MM.1S (cell line): Measurements from ENCODE around the gene AGTR1.

Source experiments
- DNase-seq: peaks from one replicate; pipeline ENCODE4 v3.0.0-alpha.2; 2015
- H2AFZ ChIP-seq: fragments of 300-600 bp; sonication (generic); 2 replicates; pipeline ENCODE4 v1.6.0; 2016; ENCODE audit warnings: antibody characterized with exemption, low read length
- H3F3A ChIP-seq: fragments of 300-600 bp; sonication (generic); 2 replicates; pipeline ENCODE4 v1.6.1; 2016; ENCODE audit warnings: mild to moderate bottlenecking, antibody characterized with exemption, low read length, moderate library complexity, mixed read lengths; ENCODE audit not compliant: insufficient read depth
- H3K27ac ChIP-seq: fragments of 300-600 bp; sonication (generic); 2 replicates; pipeline ENCODE4 v1.5.1; 2016; ENCODE audit warnings: mild to moderate bottlenecking, low read length
- H3K27me3 ChIP-seq: fragments of 300-600 bp; sonication (generic); replicated peaks from 2 replicates; pipeline ENCODE4 v1.6.0; 2016; ENCODE audit warnings: low read length; ENCODE audit not compliant: insufficient read depth
- H3K36me3 ChIP-seq: fragments of 300-600 bp; sonication (generic); replicated peaks from 2 replicates; pipeline ENCODE4 v1.6.1; 2016; ENCODE audit warnings: mild to moderate bottlenecking, low read length, mixed read lengths; ENCODE audit not compliant: insufficient read depth
- H3K4me1 ChIP-seq: fragments of 300-600 bp; sonication (generic); 2 replicates; pipeline ENCODE4 v1.6.1; 2016; ENCODE audit warnings: low read length, mixed read lengths
- H3K4me2 ChIP-seq: fragments of 300-600 bp; sonication (generic); 2 replicates; pipeline ENCODE4 v1.6.0; 2016; ENCODE audit warnings: low read depth, low read length
- H3K4me3 ChIP-seq: fragments of 300-600 bp; sonication (generic); 2 replicates; pipeline ENCODE4 v1.5.1; 2016; ENCODE audit warnings: low read length, mixed read lengths
- H3K79me2 ChIP-seq: fragments of 300-600 bp; sonication (generic); 2 replicates; pipeline ENCODE4 v1.6.1; 2016; ENCODE audit warnings: mixed run types, low read length, mixed read lengths
- H3K9ac ChIP-seq: fragments of 300-600 bp; sonication (generic); 2 replicates; pipeline ENCODE4 v1.6.1; 2016; ENCODE audit warnings: low read length, mixed read lengths
- H3K9me2 ChIP-seq: fragments of 300-600 bp; sonication (generic); replicated peaks from 2 replicates; pipeline ENCODE4 v1.6.1; 2016; ENCODE audit warnings: mild to moderate bottlenecking, low read length, mixed read lengths; ENCODE audit not compliant: insufficient read depth
- H3K9me3 ChIP-seq: fragments of 300-600 bp; sonication (generic); replicated peaks from 2 replicates; pipeline ENCODE4 v1.6.1; 2016; ENCODE audit warnings: mild to moderate bottlenecking, low read length, mixed read lengths; ENCODE audit not compliant: insufficient read depth
- H4K20me1 ChIP-seq: fragments of 300-600 bp; sonication (generic); 2 replicates; pipeline ENCODE4 v1.6.1; 2016; ENCODE audit warnings: mild to moderate bottlenecking, low read length, moderate library complexity, mixed read lengths; ENCODE audit not compliant: insufficient read depth
- EZH2 ChIP-seq: fragments of 300-600 bp; sonication (generic); optimal IDR thresholded peaks from 2 replicates; pipeline ENCODE3; 2017; ENCODE audit warnings: low read depth, mild to moderate bottlenecking, antibody characterized with exemption, low read length, mixed read lengths
- EZH2phosphoT487 ChIP-seq: fragments of 300-600 bp; sonication (generic); IDR thresholded peaks from 2 replicates; pipeline ENCODE4 v1.6.1; 2018; ENCODE audit warnings: antibody characterized with exemption, low read length
- TF ChIP-seq, protein P1 (sequence below): fragments of 300-600 bp; sonication (generic); IDR thresholded peaks from 2 replicates; pipeline ENCODE4 v1.5.1; 2016; ENCODE audit warnings: antibody characterized with exemption, low read length, mixed read lengths

Gene AGTR1

DNA sequence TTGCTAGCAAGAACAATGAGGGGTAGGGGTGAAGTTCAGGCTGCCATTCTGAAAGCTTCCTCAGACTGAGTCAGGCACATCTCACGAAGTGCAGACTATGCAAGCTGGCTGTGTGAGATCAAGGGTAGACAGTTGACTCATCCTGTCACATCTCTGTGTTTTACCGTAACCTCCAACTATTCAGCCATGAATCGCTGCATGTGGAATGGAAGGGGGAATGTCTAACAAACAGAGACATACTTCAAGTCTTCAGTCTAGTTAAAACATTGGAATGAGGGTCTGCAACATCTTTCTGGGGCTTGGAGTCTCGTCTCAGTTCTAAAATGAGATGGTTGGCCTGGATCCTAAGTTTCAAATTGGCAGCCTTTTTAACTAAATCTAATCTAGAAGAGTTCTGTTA is 25.9 kb downstream of the AGTR1 start:
- H3K27me3 ChIP-seq, result no peaks in the 10 kb centered on the region
- no peaks in the 10 kb centered on the region for H3K79me2 ChIP-seq
- H3K9me2 ChIP-seq, result no peaks in the 10 kb centered on the region
- no peaks in the 10 kb centered on the region for H3K9me3 ChIP-seq
- TF ChIP-seq, protein P1, sequence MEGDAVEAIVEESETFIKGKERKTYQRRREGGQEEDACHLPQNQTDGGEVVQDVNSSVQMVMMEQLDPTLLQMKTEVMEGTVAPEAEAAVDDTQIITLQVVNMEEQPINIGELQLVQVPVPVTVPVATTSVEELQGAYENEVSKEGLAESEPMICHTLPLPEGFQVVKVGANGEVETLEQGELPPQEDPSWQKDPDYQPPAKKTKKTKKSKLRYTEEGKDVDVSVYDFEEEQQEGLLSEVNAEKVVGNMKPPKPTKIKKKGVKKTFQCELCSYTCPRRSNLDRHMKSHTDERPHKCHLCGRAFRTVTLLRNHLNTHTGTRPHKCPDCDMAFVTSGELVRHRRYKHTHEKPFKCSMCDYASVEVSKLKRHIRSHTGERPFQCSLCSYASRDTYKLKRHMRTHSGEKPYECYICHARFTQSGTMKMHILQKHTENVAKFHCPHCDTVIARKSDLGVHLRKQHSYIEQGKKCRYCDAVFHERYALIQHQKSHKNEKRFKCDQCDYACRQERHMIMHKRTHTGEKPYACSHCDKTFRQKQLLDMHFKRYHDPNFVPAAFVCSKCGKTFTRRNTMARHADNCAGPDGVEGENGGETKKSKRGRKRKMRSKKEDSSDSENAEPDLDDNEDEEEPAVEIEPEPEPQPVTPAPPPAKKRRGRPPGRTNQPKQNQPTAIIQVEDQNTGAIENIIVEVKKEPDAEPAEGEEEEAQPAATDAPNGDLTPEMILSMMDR, result no peak
- TF ChIP-seq EZH2phosphoT487 (no peak), EZH2 (no peak)
- no peak overlapping the region for H2AFZ ChIP-seq
- no peaks in the 10 kb centered on the region for H4K20me1 ChIP-seq
- no peak overlapping the region for H3K9ac ChIP-seq
- H3F3A ChIP-seq, result no peaks in the 10 kb centered on the region
- H3K4me3 ChIP-seq, result no peak overlapping the region
- no peak overlapping the region for H3K4me2 ChIP-seq
- H3K36me3 ChIP-seq, result no peaks in the 10 kb centered on the region
- H3K27ac ChIP-seq, result no peak overlapping the region
- DNase-seq, result no peak
- H3K4me1 ChIP-seq, result no peaks in the 10 kb centered on the region

DNA sequence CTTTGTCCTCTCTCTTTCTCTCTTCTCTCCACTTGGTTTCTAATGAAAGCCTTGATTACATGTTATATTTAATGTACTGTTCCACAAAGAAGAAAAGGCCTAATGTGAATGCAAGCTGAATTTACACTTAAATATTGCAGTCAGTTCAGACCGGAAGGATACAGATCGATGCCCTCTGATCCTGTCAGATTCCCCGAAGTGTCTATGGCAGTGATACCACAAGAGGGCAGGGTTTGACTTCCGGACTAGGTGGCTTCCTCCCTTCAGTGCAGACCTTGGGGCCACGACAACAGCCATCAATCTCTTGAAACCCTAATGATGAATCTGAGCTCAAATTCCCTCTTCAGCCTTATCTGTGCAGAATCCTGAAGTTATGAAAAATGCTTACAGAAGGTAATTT is 29.5 kb downstream of the AGTR1 start:
- H3K4me3 ChIP-seq, result no peak overlapping the region
- H2AFZ ChIP-seq, result peak overlapping the region; percentile 34; the same call in 1 of the 2 replicates
- no peaks in the 10 kb centered on the region for H4K20me1 ChIP-seq
- H3F3A ChIP-seq, result no peaks in the 10 kb centered on the region
- peak overlapping the region; percentile 2; the same call in 1 of the 2 replicates for H3K4me2 ChIP-seq
- H3K27ac ChIP-seq, result no peak overlapping the region
- no peak overlapping the region for H3K9ac ChIP-seq
- no peaks in the 10 kb centered on the region for H3K4me1 ChIP-seq
- H3K9me2 ChIP-seq, result no peaks in the 10 kb centered on the region
- no peaks in the 10 kb centered on the region for H3K79me2 ChIP-seq
- TF ChIP-seq EZH2phosphoT487, result no peak
- TF ChIP-seq, protein P1, result peak; percentile 80
- no peaks in the 10 kb centered on the region for H3K36me3 ChIP-seq
- no peaks in the 10 kb centered on the region for H3K9me3 ChIP-seq
- no peaks in the 10 kb centered on the region for H3K27me3 ChIP-seq
- DNase-seq, result peak; percentile 73

DNA sequence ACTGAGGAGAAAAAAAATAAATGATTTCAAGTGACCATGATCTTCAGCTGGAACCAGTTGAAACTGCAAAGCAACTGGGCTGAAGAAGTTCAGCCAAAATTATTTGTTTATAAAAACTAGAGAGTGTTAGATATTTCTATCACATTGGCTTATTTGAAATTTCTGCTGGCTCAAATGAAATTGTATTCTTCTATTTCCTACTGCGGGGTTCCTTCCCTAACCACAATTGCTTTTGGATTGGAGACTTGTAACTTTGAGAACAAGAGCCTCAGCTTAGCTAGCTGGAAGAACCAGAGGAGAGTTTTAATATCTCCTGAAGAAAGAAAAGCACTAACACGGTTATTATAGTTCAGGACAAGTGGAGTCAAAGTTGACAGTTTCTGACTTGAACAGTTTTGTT is 31.1 kb downstream of the AGTR1 start:
- Histone ChIP-seq H3K9ac (no peak overlapping the region), H3F3A (no peaks in the 10 kb centered on the region), H3K4me2 (no peak overlapping the region), H3K27me3 (no peaks in the 10 kb centered on the region), H2AFZ (no peak overlapping the region), H3K4me1 (no peaks in the 10 kb centered on the region), H3K9me2 (no peaks in the 10 kb centered on the region), H3K36me3 (no peaks in the 10 kb centered on the region), H3K4me3 (no peak overlapping the region), H4K20me1 (no peaks in the 10 kb centered on the region), H3K27ac (no peak overlapping the region), H3K9me3 (no peaks in the 10 kb centered on the region), H3K79me2 (no peaks in the 10 kb centered on the region)
- no peak for TF ChIP-seq EZH2phosphoT487
- TF ChIP-seq EZH2, result no peak
- TF ChIP-seq, protein P1, result no peak
- DNase-seq, result no peak
